GM18520 (cell line): ENCODE measurements around the gene NUP50.

ENCODE experiments used
- ATAC-seq: cut with Tn5 transposase; IDR thresholded peaks from one replicate; pipeline ENCODE4 v1.9.1; 2021; ENCODE audit not compliant: unreplicated experiment

NUP50 gene

DNA sequence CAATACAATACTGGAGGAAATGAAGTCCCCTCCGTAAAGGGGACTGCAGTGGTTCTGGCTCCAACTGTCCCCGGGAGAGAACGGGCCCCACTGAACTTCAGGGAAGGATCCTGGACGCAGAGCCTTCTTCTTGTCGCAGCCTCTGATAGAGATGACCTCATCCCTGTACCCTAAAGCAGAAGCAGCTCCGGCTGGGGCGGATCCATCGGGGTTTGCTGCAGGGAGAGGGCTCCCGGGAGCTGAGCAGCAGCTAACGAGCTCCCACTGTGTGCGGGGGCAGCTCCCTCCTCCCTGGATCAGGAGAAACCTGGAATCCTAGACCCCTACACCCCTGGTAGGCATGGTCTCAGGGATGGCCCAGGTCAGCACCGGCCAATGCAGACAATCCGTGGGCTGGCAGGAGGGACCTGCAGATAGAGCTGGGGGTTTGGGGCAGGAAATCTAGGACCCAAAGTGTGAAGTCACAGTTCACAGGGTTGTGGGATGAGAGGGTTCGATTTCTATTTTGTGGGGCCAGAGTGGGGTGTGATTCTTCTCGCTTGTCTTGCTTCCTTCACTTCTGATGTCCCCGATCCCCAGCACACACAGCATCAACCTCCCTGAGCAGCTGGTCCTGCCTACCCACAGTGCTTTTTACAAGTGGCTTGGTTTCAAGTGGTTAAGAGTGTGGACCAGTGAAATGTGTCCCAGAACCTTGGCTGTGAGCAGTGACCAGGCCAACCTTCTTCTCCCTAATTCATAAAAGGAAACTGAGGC is 64.1 kb downstream of the NUP50 start:
- no peak for ATAC-seq

- no peak for ATAC-seq
Measured at GRCh38 chr22:45228401-45228754, 64.7 kb downstream of the NUP50 start.

DNA sequence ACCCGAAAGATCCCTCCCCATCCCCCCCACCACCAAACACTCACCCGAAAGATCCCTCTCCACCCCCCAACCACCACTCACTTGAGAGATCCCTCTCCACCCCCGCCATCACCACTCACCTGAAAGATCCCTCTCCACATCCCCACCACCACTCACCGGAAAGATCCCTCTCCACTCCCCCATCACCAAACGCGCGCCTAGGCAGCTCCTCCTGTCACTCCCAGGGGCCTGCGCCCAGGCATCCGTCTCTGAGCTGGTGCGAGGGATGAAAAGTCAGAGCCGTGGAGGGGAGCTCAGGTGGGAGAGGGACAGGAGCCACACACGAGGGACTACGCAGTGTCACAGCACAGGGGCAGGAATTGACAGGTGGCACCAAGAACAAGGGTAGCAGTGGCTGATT is 65.5 kb downstream of the NUP50 start:
- ATAC-seq = no peak

GRCh38 chr22:45230026-45230721 is 66.4 kb downstream of the NUP50 start:
- no peak for ATAC-seq

- no peak for ATAC-seq
Measured at GRCh38 chr22:45231293-45231692, 67.6 kb downstream of the NUP50 start.

- no peak for ATAC-seq
Measured at GRCh38 chr22:45233386-45233785, 69.7 kb downstream of the NUP50 start.

GRCh38 chr22:45233827-45234226 is 70.1 kb downstream of the NUP50 start:
- no peak for ATAC-seq

GRCh38 chr22:45235101-45235777 is 71.5 kb downstream of the NUP50 start:
- no peak for ATAC-seq

GRCh38 chr22:45235851-45236342 is 72.2 kb downstream of the NUP50 start:
- no peak for ATAC-seq

DNA sequence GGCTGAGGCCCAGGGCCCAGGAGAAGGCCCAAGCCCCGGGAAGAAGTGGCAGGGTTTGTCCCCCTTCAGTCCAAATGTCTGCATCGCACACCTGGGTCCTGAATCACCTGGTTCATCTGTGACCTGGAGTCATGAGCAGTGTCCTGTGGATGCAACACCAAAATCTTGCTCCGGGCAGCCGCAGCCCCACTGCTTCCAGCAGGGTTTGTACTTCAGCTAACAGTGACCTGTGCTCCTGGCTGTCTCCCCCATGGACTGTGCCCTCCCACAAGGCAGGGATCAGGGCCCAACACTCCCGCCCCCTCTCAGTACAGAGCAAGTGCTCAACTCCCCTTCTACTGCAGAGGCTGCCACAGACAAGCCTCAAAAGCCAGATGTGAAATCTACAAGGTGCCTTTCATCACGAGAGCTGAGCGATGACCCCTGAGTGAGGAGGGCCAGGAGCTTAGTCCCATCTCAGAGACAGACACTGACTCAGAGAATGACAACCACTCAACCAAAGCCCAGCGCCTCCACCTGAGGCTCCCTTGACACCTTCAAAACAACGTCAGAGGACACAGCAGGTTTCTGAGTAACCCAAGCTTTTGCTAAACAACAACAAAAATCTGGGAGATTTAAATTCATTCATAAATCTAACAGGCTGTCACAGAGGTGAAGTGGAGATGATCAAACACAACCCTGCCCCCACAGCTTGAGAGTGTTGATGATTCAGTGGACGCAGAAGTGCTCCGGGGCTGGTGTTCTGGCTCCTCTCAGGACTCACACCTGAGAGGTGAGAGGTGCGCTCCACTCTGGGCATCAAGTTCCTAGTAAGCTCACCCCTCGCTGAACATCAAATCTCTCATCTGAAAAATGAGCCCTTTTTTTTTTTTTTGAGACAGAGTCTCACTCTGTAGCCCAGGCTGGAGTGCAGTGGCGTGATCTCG is 73.6 kb downstream of the NUP50 start:
- no peak for ATAC-seq
